ENCODE results near the gene IFT22. TPM values are rescaled to one million over a fixed set of nuclear protein-coding genes. Genes with fewer than 3 reads are reported as not detected.
A peak's percentile ranks its signal among the peaks of the same experiment; 100 is the strongest.

Gene IFT22
- total and polyA plus RNA-seq, 2 of the 4 experiments (the other 2 are of a cell fraction) = 29.3 to 34.1 TPM

DNA sequence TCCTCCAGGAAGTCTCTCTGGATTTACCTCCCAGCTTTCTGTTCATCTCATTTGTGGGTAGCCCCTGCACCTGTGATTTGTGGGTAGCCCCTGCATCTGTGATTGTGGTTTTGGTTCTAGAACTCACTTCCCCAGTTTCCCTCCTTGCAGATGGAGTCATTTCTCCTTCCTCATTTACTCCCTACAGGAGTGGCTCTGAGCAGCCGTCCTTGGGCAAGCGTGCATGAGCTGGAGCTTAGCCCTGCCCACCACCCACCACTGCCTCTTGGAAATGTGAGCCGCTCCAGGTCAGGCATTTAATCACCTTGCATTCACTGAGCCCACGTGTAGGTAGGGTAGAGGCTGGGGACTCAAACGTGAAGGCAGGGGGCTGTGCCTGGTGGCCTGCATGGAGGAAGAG is 49.2 kb upstream of the IFT22 start:
- Histone ChIP-seq H3K36me3 (ENCODE audit: control insufficient read depth, insufficient read depth, low read length) (no peaks in the 10 kb centered on the region), H3K4me2 (ENCODE audit: low read depth, low read length) (no peak overlapping the region), H4K20me1 (ENCODE audit: insufficient read depth, low read length) (no peaks in the 10 kb centered on the region), H2AFZ (replicated peaks; ENCODE audit: low read length, poor library complexity) (peak overlapping the region; percentile 23), H2BK20ac (ENCODE audit: low read depth, low read length) (no peak overlapping the region), H2BK5ac (ENCODE audit: low read depth, low read length, poor library complexity, severe bottlenecking) (no peak overlapping the region), H3K4ac (ENCODE audit: low read depth, low read length) (no peak overlapping the region), H3K14ac (replicated peaks; ENCODE audit: low read depth, low read length) (no peak overlapping the region), H2BK120ac (ENCODE audit: low read depth, low read length) (no peak overlapping the region), H3K9ac (ENCODE audit: low read depth, low read length) (no peak overlapping the region), H3K27ac (ENCODE audit: insufficient read depth, low read length) (no peak overlapping the region), H3K27me3 (ENCODE audit: control insufficient read depth, insufficient read depth, low read length) (peaks cover 40% of the 10 kb centered on the region), H3K9me3 (ENCODE audit: control insufficient read depth, insufficient read depth, low read length) (peaks cover 3% of the 10 kb centered on the region; the same call in 1 of the 2 replicates), H4K8ac (ENCODE audit: low read depth in 2 of 2, low read length in 2 of 2) (no peak overlapping the region), H3K79me1 (ENCODE audit: low read depth in 1 of 2, low read length in 2 of 2) (no peaks in the 10 kb centered on the region), H3K23ac (ENCODE audit: low read depth, low read length) (no peak overlapping the region), H3K4me1 (ENCODE audit: control insufficient read depth, insufficient read depth, low read length) (peaks cover 2% of the 10 kb centered on the region; the same call in 1 of the 2 replicates), H3K56ac (ENCODE audit: extremely low read depth, insufficient read depth, low read length) (no peak overlapping the region), H3K18ac (ENCODE audit: low read depth, low read length) (no peak overlapping the region), H3K4me3 (ENCODE audit: insufficient read depth, low read depth, low read length) (no peak overlapping the region), H3K9me1 (ENCODE audit: insufficient read depth, low read length) (no peaks in the 10 kb centered on the region), H2AK9ac (replicated peaks; ENCODE audit: low read depth, low read length, poor library complexity) (no peak overlapping the region), H4K5ac (ENCODE audit: low read depth, low read length) (no peak overlapping the region), H4K91ac (ENCODE audit: insufficient read depth, low read depth, low read length) (no peak overlapping the region), H2AK5ac (ENCODE audit: low read depth, low read length) (no peak overlapping the region), H2BK15ac (ENCODE audit: low read depth, low read length) (no peak overlapping the region)
- intact Hi-C loops (cut with micrococcal nuclease) = no loop called here
- no peak for TF ChIP-seq CEBPB (IDR thresholded peaks at IDR 0.05; ENCODE audit: low read depth, low read length)
- TF ChIP-seq MAFK (IDR thresholded peaks at IDR 0.05; ENCODE audit: low read depth, low read length) = no peak
- no peak for TF ChIP-seq NFE2L2 (IDR thresholded peaks at IDR 0.05; ENCODE audit: low read depth, low read length)
- TF ChIP-seq BHLHE40 (IDR thresholded peaks at IDR 0.05; ENCODE audit: low read depth, low read length) = no peak
- TF ChIP-seq RAD21 (IDR thresholded peaks at IDR 0.05; ENCODE audit: low read length) = no peak
- TF ChIP-seq MXI1 (IDR thresholded peaks at IDR 0.05; ENCODE audit: borderline replicate concordance, low read depth, low read length) = no peak
- no peak for TF ChIP-seq RCOR1 (IDR thresholded peaks at IDR 0.05; ENCODE audit: insufficient replicate concordance, low read length)
- TF ChIP-seq CTCF (conservative IDR thresholded peaks at IDR 0.05; ENCODE audit: low read depth, low read length) = no peak
- in situ Hi-C loops (cut with MboI; ENCODE audit: low sequenced_read_pairs) = loop anchor here (25.0 kb wide), 1 partner anchor 891 kb away; no protein-coding TSS in a partner anchor
- no peak for ATAC-seq (ENCODE audit: low read depth)
- no peak for DNase-seq
- CTCF ChIA-PET = no interaction called here
- POLR2A ChIA-PET (ENCODE audit: unreplicated experiment) = no interaction called here
- 60% methylated on average over 1 of the region's 5 CpGs; no CpG with 5 or more reads in 1 of the 2 experiments for WGBS, 2 experiments (ENCODE audit: extremely low coverage in 2 of 2, insufficient read length in 1 of 2)
- BruUV-seq (replicated peaks) = no TSS peak
- dilution Hi-C loops (cut with HindIII; ENCODE audit: low sequenced_read_pairs, unreplicated experiment) = no loop called here
